K562 (cell line): ENCODE results near the gene C10orf105. TPM values are rescaled to one million over a fixed set of nuclear protein-coding genes. Genes with fewer than 3 reads are reported as not detected.

ENCODE experiments used
- ATF7 ChIP-seq: fragments of 450-650 bp; IDR thresholded peaks from 2 replicates; pipeline ENCODE4 v1.7.1; 2014; ENCODE audit warnings: mild to moderate bottlenecking, moderate library complexity
- BCLAF1 ChIP-seq, 2 experiments: fragments of 450-650 bp in 1 of 2; IDR thresholded peaks; 2 replicates each; pipeline ENCODE4 v1.6.1; 2011 to 2017; ENCODE audit warnings: low read depth in 2 of 2, antibody characterized with exemption in 1 of 2, borderline replicate concordance in 1 of 2, low read length in 1 of 2, mild to moderate bottlenecking in 1 of 2, mixed read lengths in 1 of 2; ENCODE audit not compliant: control insufficient read depth in 1 of 2
- CREM ChIP-seq: IDR thresholded peaks from 2 replicates; pipeline ENCODE4 v1.6.1; 2014; ENCODE audit warnings: antibody characterized with exemption, low read depth
- GABPA ChIP-seq: fragments of 200-800 bp; sonication (Bioruptor generic); conservative IDR thresholded peaks from 2 replicates; pipeline ENCODE4 v1.6.1; 2016; ENCODE audit warnings: low read depth, missing genetic modification characterization, missing compliant biosample characterization
- GTF2B ChIP-seq: IDR thresholded peaks from 2 replicates; pipeline ENCODE4 v1.6.1; 2011; ENCODE audit not compliant: insufficient read length; ENCODE audit errors: extremely low read depth
- HLTF ChIP-seq: fragments of 450-650 bp; IDR thresholded peaks from 2 replicates; pipeline ENCODE4 v1.6.1; 2016
- IFI16 ChIP-seq: fragments of 250-450 bp; sonication (Bioruptor Pico); IDR thresholded peaks from 2 replicates; pipeline ENCODE4 v2.1.2; 2022; ENCODE audit warnings: mild to moderate bottlenecking, inconsistent platforms
- JUN ChIP-seq, 2 experiments: sonication (generic) in 1 of 2; formaldehyde crosslinking in 1 of 2; IDR thresholded peaks; 2 replicates each; pipeline versions ENCODE4 v1.6.1 to v1.8.0; 2012 to 2022; ENCODE audit warnings: borderline replicate concordance in 2 of 2, mild to moderate bottlenecking in 2 of 2, improper control_type of control experiment in 1 of 2, low read depth in 1 of 2, low read length in 1 of 2, missing genetic modification reagents in 1 of 2
- MBD1 ChIP-seq: fragments of 250-450 bp; sonication (Bioruptor Pico); IDR thresholded peaks from 2 replicates; pipeline ENCODE4 v1.8.0; 2022; ENCODE audit warnings: inconsistent platforms
- NUFIP1 ChIP-seq: fragments of 450-650 bp; IDR thresholded peaks from 2 replicates; pipeline ENCODE4 v1.6.1; 2018; ENCODE audit not compliant: partially characterized antibody
- PHB ChIP-seq: fragments of 250-450 bp; sonication (Bioruptor Pico); IDR thresholded peaks from 2 replicates; pipeline ENCODE4 v1.5.0; 2021
- SMARCA5 ChIP-seq: fragments of 450-650 bp; IDR thresholded peaks from 2 replicates; pipeline ENCODE4 v1.6.1; 2016
- SOX6 ChIP-seq: fragments of 450-650 bp; IDR thresholded peaks from 2 replicates; pipeline ENCODE4 v1.6.1; 2014; ENCODE audit warnings: mild to moderate bottlenecking
- SRF ChIP-seq, 2 experiments: fragments of 250-450, 450-650 bp in 1 of 2; sonication (Bioruptor Pico) in 1 of 2; sonication (generic) in 1 of 2; formaldehyde crosslinking; IDR thresholded peaks; 2 replicates each; pipeline versions ENCODE4 v1.5.0 to v1.5.1; 2020 to 2022; ENCODE audit warnings: mild to moderate bottlenecking in 1 of 2, missing genetic modification reagents in 1 of 2
- SRSF7 ChIP-seq: fragments of 200-400 bp; formaldehyde crosslinking; optimal IDR thresholded peaks from 2 replicates; pipeline ENCODE3; 2017; ENCODE audit warnings: mild to moderate bottlenecking, low read depth, low read length
- TAF15 ChIP-seq: fragments of 200-400 bp; formaldehyde crosslinking; IDR thresholded peaks from 2 replicates; pipeline ENCODE4 v1.6.1; 2017; ENCODE audit warnings: mild to moderate bottlenecking, low read depth, low read length, moderate library complexity
- TBL1XR1 ChIP-seq, 2 experiments: IDR thresholded peaks; 2 replicates each; pipeline ENCODE4 v1.6.1; 2012; ENCODE audit warnings: improper control_type of control experiment in 2 of 2, low read length in 2 of 2, mild to moderate bottlenecking in 1 of 2
- TEAD4 ChIP-seq, 2 experiments: sonication (generic) in 1 of 2; formaldehyde crosslinking in 1 of 2; IDR thresholded peaks; 2 replicates each; pipeline versions ENCODE4 v1.6.1 to v1.8.0; 2012 to 2022; ENCODE audit warnings: borderline replicate concordance in 1 of 2, inconsistent platforms in 1 of 2, low read length in 1 of 2, mild to moderate bottlenecking in 1 of 2, missing genetic modification reagents in 1 of 2
- ZFP91 ChIP-seq: sonication (generic); formaldehyde crosslinking; IDR thresholded peaks from 2 replicates; pipeline ENCODE4 v1.8.0; 2022; ENCODE audit warnings: mild to moderate bottlenecking, missing genetic modification reagents
- ZNF41 ChIP-seq: fragments of 250-450 bp; sonication (Bioruptor Pico); conservative IDR thresholded peaks from 2 replicates; pipeline ENCODE4 v1.4.0; 2020; ENCODE audit warnings: mild to moderate bottlenecking
- ZNF780A ChIP-seq: fragments of 250-450 bp; sonication (Bioruptor Pico); IDR thresholded peaks from 2 replicates; pipeline ENCODE4 v1.5.0; 2021; ENCODE audit warnings: mild to moderate bottlenecking
- polyA plus RNA-seq, 8 experiments: library from polyadenylated mRNA; depleted of rRNA in 4 of 8; stranded (reverse) in 5 of 8; unstranded in 3 of 8; fragments of >200 nt; fragmentation: Nextera tagmentation in 2 of 8; fragmentation: Illumina TruSeq in 1 of 8; extraction: Ambion mirVana in 2 of 8; extraction: Trizol in 1 of 8; gene quantifications; 2 replicates each; pipeline versions ENCODE4 v1.2.1 to v1.2.3, GENCODE V29; 2011 to 2014; ENCODE audit warnings: inconsistent platforms in 1 of 8, missing spikeins in 1 of 8
- total RNA-seq, 7 experiments: library from RNA; depleted of rRNA in 6 of 7; stranded (reverse); fragments of >200 nt in 6 of 7; fragmentation: Illumina TruSeq in 2 of 7; extraction: Trizol in 2 of 7; gene quantifications; 2 replicates each; pipeline versions ENCODE4 v1.2.1 to v1.2.3, GENCODE V29; 2011 to 2021; ENCODE audit warnings: low replicate concordance in 1 of 7

C10orf105 gene
- total and polyA plus RNA-seq, 9 of the 15 experiments (the other 6 are each of a cell fraction or from before 2014, with no cell fraction given) = 0.03 to 0.25 (median 0.04) TPM; not detected in 3

- TF ChIP-seq MBD1 (CRISPR knock-in tag) = no peak
- no peak for TF ChIP-seq PHB
- TF ChIP-seq HLTF = no peak
- TF ChIP-seq CREM = peak; percentile 50
- no peak; the same call in 1 of the 2 replicates for TF ChIP-seq GABPA (tag)
- no peak for TF ChIP-seq ZNF780A
- no peak for TF ChIP-seq GTF2B
- peak in 1 of 2 experiments; percentile 76; a peak in 2 of 4 replicates for TF ChIP-seq TBL1XR1 (IDR thresholded peaks at IDR 0.05; ENCODE audit: low read length in 2 of 2)
- TF ChIP-seq ZFP91 (CRISPR knock-in tag) = no peak
- no peak for TF ChIP-seq IFI16 (CRISPR knock-in tag)
- no peak for TF ChIP-seq ZNF41 (CRISPR knock-in tag)
- TF ChIP-seq JUN (IDR thresholded peaks at IDR 0.05; ENCODE audit: borderline replicate concordance, low read depth, low read length) = no peak
- TF ChIP-seq JUN (CRISPR knock-in tag; IDR thresholded peaks at IDR 0.05; ENCODE audit: borderline replicate concordance) = no peak; the same call in 1 of the 2 replicates
- no peak for TF ChIP-seq NUFIP1
- TF ChIP-seq BCLAF1 (IDR thresholded peaks at IDR 0.05; ENCODE audit: borderline replicate concordance in 1 of 2, control insufficient read depth in 1 of 2, low read depth in 2 of 2, low read length in 1 of 2) = no peak
- peak; percentile 84 for TF ChIP-seq SOX6
- TF ChIP-seq ATF7 = peak; percentile 76
- TF ChIP-seq SMARCA5 = no peak
- no peak for TF ChIP-seq TAF15
- TF ChIP-seq SRF (CRISPR knock-in tag; IDR thresholded peaks at IDR 0.05) = peak in 1 of 2 experiments; percentile 93; a peak in 1 of 4 replicates
- peak; percentile 72 for TF ChIP-seq TEAD4 (IDR thresholded peaks at IDR 0.05; ENCODE audit: low read length)
- 0 out of 2 replicates have a peak, but pooled peaks have one; percentile 73 for TF ChIP-seq TEAD4 (CRISPR knock-in tag; IDR thresholded peaks at IDR 0.05; ENCODE audit: borderline replicate concordance)
- TF ChIP-seq SRSF7 = no peak
Measured at GRCh38 chr10:71746344-71747037, 26.9 kb upstream of the C10orf105 start (continued).
